A549 (cell line): ENCODE data around the gene MOSPD3.

Source experiments
- BCL3 ChIP-seq: fragments of >200 bp; sonication (Bioruptor Twin); formaldehyde crosslinking; IDR thresholded peaks from 3 replicates; pipeline ENCODE4 v1.6.1; 2016
- BHLHE40 ChIP-seq: IDR thresholded peaks from 2 replicates; pipeline ENCODE4 v1.6.1; 2012; ENCODE audit warnings: low read depth, low read length, inconsistent platforms
- CHD4 ChIP-seq: fragments of 200-600 bp; sonication (generic); IDR thresholded peaks from 2 replicates; pipeline ENCODE4 v1.6.1; 2016; ENCODE audit warnings: antibody characterized with exemption, mild to moderate bottlenecking, borderline replicate concordance
- CTCF ChIP-seq: fragments of >200 bp; sonication (Bioruptor Twin); formaldehyde crosslinking; IDR thresholded peaks from 3 replicates; pipeline ENCODE4 v1.5.1; 2016
- E2F6 ChIP-seq: IDR thresholded peaks from 2 replicates; pipeline ENCODE4 v1.6.1; 2012; ENCODE audit warnings: low read depth, borderline replicate concordance
- EHMT2 ChIP-seq: fragments of 200-600 bp; sonication (generic); IDR thresholded peaks from 2 replicates; pipeline ENCODE4 v1.6.1; 2016; ENCODE audit warnings: antibody characterized with exemption, low read depth, mild to moderate bottlenecking, moderate library complexity
- EP300 ChIP-seq, 2 experiments: fragments of >200 bp; sonication (Bioruptor Twin); formaldehyde crosslinking; IDR thresholded peaks; 2 replicates in 1 of 2; 3 replicates in 1 of 2; pipeline ENCODE4 v1.6.1; 2016 to 2017
- JUN ChIP-seq, 2 experiments: fragments of >200 bp; sonication (Bioruptor Twin); formaldehyde crosslinking; IDR thresholded peaks; 2 replicates in 1 of 2; 3 replicates in 1 of 2; pipeline ENCODE4 v1.6.1; 2016 to 2017
- JUNB ChIP-seq: fragments of >200 bp; sonication (Bioruptor Twin); formaldehyde crosslinking; IDR thresholded peaks from 2 replicates; pipeline ENCODE4 v1.6.1; 2016
- NFE2L2 ChIP-seq: fragments of 150-350 bp; conservative IDR thresholded peaks from 2 replicates; pipeline ENCODE4 v1.6.1; 2014; ENCODE audit warnings: low read length
- POLR2A ChIP-seq: IDR thresholded peaks from 2 replicates; pipeline ENCODE4 v1.6.1; 2012; ENCODE audit warnings: mild to moderate bottlenecking, low read length
- RAD21 ChIP-seq, 2 experiments: fragments of >200 bp in 1 of 2; sonication (Bioruptor Twin) in 1 of 2; formaldehyde crosslinking in 1 of 2; IDR thresholded peaks in 1 of 2; conservative IDR thresholded peaks in 1 of 2; 2 replicates in 1 of 2; 3 replicates in 1 of 2; pipeline ENCODE4 v1.6.1; 2012 to 2018; ENCODE audit warnings: inconsistent platforms in 1 of 2
- SMC3 ChIP-seq: fragments of >200 bp; sonication (Bioruptor Twin); formaldehyde crosslinking; IDR thresholded peaks from 3 replicates; pipeline ENCODE4 v1.6.1; 2018; ENCODE audit warnings: inconsistent platforms
- SREBF2 ChIP-seq: fragments of 450-650 bp; IDR thresholded peaks from 2 replicates; pipeline ENCODE4 v1.6.1; 2014; ENCODE audit warnings: mild to moderate bottlenecking, moderate library complexity

- TF ChIP-seq CHD4 (no peak), JUN (IDR thresholded peaks at IDR 0.05) (no peak), JUNB (no peak), BCL3 (no peak), CTCF (no peak), EHMT2 (no peak), POLR2A (no peak), RAD21 (conservative IDR thresholded peaks at IDR 0.05 in 1 of 2, IDR thresholded peaks at IDR 0.05 in 1 of 2) (no peak), EP300 (IDR thresholded peaks at IDR 0.05) (no peak), SMC3 (no peak), SREBF2 (no peak), BHLHE40 (no peak), E2F6 (no peak), NFE2L2 (no peak)
These were observed 30.2 kb downstream of the MOSPD3 start for GRCh38 chr7:100642534-100642907.
